NCI-H524 (cell line): ENCODE results near the gene CHADL.
"Not testable (repeated sequence)": the region's sequence is repeated elsewhere in the genome, so short reads cannot be mapped to it uniquely, and the experiment has no call there.

ENCODE experiments used
- DNase-seq, 2 experiments: peaks; one replicate each; lab custom pipeline; 2025; lab: John Stamatoyannopoulos, UW

CHADL gene

GRCh38 chr22:41240377-41241132 lies at the start of gene CHADL:
CHADL (minus strand) TSS chr22:41240931; CDS start chr22:41240881, 50 bp downstream.
- DNase-seq: peak in 1 of 2 experiments; percentile 31

- no peak for DNase-seq
Measured at GRCh38 chr22:41289671-41290070, 48.9 kb upstream of the CHADL start.

GRCh38 chr22:41288245-41288946 lies 47.7 kb upstream of the CHADL start:
- DNase-seq: no peak

GRCh38 chr22:41286639-41287091 lies 45.9 kb upstream of the CHADL start:
- DNase-seq: no peak

- DNase-seq: peak; percentile 98 to 99
Measured at GRCh38 chr22:41285820-41286638, 45.3 kb upstream of the CHADL start, which contains the start of gene RANGAP1. RANGAP1 (minus strand) TSS chr22:41286187; CDS start chr22:41281044, 5,143 bp downstream.

GRCh38 chr22:41285441-41285819 lies 44.7 kb upstream of the CHADL start:
- peak in 1 of 2 experiments; percentile 47 for DNase-seq

GRCh38 chr22:41284465-41284864 lies 43.7 kb upstream of the CHADL start:
- DNase-seq: no peak

- no peak for DNase-seq
Measured at GRCh38 chr22:41280854-41281253, 40.1 kb upstream of the CHADL start.

GRCh38 chr22:41280065-41280464 lies 39.3 kb upstream of the CHADL start:
- no peak for DNase-seq

GRCh38 chr22:41274856-41275255 lies 34.1 kb upstream of the CHADL start:
- DNase-seq: no peak

- DNase-seq: no peak
Measured at GRCh38 chr22:41273128-41273527, 32.4 kb upstream of the CHADL start.

GRCh38 chr22:41271787-41272186 lies 31.1 kb upstream of the CHADL start:
- no peak for DNase-seq

GRCh38 chr22:41267958-41268357 lies 27.2 kb upstream of the CHADL start:
- DNase-seq: no peak

- no peak for DNase-seq
Measured at GRCh38 chr22:41264408-41264941, 23.7 kb upstream of the CHADL start.

- no peak for DNase-seq
Measured at GRCh38 chr22:41263704-41264103, 23.0 kb upstream of the CHADL start.

GRCh38 chr22:41262250-41262765 lies 21.6 kb upstream of the CHADL start:
- DNase-seq: no peak

GRCh38 chr22:41261541-41262249 lies 21.0 kb upstream of the CHADL start:
- DNase-seq: no peak

GRCh38 chr22:41260871-41261270 lies 20.1 kb upstream of the CHADL start:
- no peak for DNase-seq

GRCh38 chr22:41259756-41260155 lies 19.0 kb upstream of the CHADL start:
- DNase-seq: not testable (repeated sequence)

GRCh38 chr22:41257696-41258095 lies 17.0 kb upstream of the CHADL start:
- no peak for DNase-seq
